ENCODE results near the gene C5orf15.
"Not testable (repeated sequence)": the region's sequence is repeated elsewhere in the genome, so short reads cannot be mapped to it uniquely, and the experiment has no call there.

C5orf15 gene

DNA sequence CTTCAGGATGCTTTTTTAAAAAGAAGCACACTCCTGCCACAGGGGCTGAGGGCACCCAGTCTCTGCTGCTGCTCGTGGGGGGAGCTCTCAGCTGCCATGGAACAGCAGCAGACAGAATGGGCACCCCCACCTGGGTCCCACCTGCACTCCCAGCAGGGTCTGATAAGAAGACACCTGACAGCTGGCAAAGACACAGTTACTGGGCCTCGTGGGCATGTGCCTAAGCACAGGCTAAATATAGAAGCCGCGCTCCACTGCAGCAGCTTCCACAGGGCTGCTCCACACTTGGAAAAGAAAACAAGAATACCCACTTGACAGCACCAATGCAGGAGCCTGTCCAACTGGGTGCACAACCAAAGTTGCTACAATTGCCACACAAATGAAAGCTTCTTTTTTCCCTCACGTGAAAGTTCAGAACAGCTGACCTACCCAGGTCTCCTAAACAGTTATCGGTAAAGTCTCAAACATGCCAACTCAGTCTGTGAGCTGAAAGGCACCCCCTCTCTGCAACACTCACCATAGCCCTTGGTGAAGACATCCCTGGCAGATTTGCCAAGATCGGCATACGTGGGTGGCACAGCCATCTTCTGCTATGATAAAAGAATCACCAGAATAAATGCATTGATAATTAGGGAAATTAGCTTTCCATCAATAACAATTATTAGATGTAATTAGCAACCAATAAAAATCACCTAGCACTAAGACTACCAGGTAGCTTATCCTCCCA is 24.2 kb upstream of the C5orf15 start:
- Histone ChIP-seq H3K27me3 (replicated peaks; ENCODE audit: control insufficient read depth, insufficient read depth, low read length) (no peaks in the 10 kb centered on the region), H3K36me3 (ENCODE audit: control insufficient read depth, insufficient read depth, low read length, severe bottlenecking) (peaks cover 37% of the 10 kb centered on the region), H3K9ac (ENCODE audit: low read length) (no peak overlapping the region), H3K4me1 (ENCODE audit: control insufficient read depth, insufficient read depth, low read length) (peaks cover 46% of the 10 kb centered on the region), H3K9me3 (ENCODE audit: control insufficient read depth, low read length) (no peaks in the 10 kb centered on the region), H3K4me3 (ENCODE audit: low read length) (no peak overlapping the region)
- no peak for DNase-seq (ENCODE audit: low read depth)

DNA sequence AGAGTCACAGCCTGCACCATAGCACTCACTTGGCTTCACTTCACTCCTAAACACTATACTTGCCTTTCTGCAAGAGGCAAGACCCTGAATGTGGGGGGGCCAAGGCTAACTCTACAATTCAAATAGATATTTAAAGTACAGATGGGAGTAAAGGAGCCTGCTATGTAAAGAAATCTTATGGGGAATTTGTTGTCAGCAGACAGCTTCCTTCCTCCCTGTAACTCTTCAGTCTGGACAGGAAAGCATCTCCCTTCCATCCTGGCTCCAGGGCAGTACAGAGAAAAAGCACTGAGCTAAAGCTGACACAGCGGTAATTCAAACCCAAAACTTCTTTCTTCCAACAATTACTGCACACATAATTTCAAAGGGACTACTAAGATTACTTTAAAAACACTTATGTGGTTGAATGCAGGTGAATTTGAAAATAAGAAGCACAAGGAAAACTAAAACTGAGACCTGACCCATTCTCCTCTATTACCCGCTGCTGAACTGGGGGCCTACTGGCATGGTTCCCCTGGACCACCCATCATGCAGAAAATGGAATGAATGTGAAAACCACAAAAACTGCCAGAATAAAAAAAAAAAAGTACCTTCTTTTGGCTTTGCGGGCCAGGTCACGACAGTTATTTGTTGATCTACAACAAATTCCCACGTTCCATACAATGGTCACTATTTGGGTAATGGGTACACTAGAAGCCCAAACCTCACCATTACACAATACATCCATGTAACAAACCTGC is 22.9 kb upstream of the C5orf15 start:
- H3K9me3 ChIP-seq (ENCODE audit: control insufficient read depth, low read length) = no peaks in the 10 kb centered on the region
- no peak overlapping the region for H3K4me3 ChIP-seq (ENCODE audit: low read length)
- H3K9ac ChIP-seq (ENCODE audit: low read length) = no peak overlapping the region
- H3K4me1 ChIP-seq (ENCODE audit: control insufficient read depth, insufficient read depth, low read length) = peaks cover 42% of the 10 kb centered on the region
- peaks cover 50% of the 10 kb centered on the region for H3K36me3 ChIP-seq (ENCODE audit: control insufficient read depth, insufficient read depth, low read length, severe bottlenecking)
- no peaks in the 10 kb centered on the region for H3K27me3 ChIP-seq (replicated peaks; ENCODE audit: control insufficient read depth, insufficient read depth, low read length)
- DNase-seq (ENCODE audit: low read depth) = no peak

DNA sequence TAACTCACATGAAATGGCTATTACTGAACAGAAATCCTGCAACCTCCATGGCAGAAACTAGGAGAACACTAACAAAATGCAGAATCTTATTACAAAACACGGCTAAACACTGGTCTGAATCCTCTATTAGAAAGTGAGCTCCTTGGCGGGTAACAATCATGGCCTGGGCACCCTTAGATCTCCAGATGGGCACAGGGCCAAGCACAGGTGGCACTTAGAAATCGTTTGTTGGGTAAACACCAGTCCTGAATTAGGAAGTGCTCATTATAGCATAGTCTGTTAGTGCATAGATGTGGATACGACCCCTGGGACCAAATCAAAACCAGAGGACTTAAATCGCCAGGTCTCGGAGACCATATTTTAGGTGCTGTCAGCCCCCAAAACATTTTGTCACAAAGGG is 22.0 kb upstream of the C5orf15 start:
- Histone ChIP-seq H3K4me3 (ENCODE audit: low read length) (no peak overlapping the region), H3K27me3 (replicated peaks; ENCODE audit: control insufficient read depth, insufficient read depth, low read length) (no peaks in the 10 kb centered on the region), H3K9ac (ENCODE audit: low read length) (no peak overlapping the region), H3K9me3 (ENCODE audit: control insufficient read depth, low read length) (no peaks in the 10 kb centered on the region), H3K4me1 (ENCODE audit: control insufficient read depth, insufficient read depth, low read length) (peaks cover 40% of the 10 kb centered on the region), H3K36me3 (ENCODE audit: control insufficient read depth, insufficient read depth, low read length, severe bottlenecking) (peaks cover 59% of the 10 kb centered on the region)
- DNase-seq (ENCODE audit: low read depth) = no peak

DNA sequence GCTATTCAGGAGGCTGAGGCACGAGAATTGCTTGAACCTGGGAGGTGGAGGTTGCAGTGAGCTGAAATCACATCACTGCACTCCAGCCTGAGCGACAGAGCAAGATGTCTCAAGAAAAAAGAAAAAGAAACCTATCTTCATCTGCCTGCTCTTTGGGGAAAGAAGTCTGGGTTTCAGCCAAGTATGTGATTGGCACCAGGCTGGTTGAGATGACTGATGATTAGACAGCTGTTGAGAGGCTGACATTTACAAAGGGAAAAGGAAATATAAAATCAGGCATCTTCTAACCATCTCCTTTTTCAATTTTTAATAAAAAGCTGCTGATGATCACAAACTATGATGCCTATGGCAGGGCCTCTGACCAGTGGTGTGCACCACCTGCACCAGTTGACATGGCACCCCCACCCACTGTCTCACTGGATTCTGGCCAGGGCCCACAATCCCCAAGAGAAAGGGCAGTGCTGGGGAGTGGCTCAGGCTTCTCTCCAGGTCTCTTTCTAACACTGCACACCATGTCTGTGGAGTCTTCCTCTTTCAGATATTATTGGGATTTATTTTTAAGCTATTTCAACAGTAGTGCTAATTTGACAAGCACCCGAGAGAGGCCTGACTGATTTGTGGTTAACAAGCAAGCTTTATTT is 17.2 kb upstream of the C5orf15 start:
- Histone ChIP-seq H3K4me1 (ENCODE audit: control insufficient read depth, insufficient read depth, low read length) (peaks cover 15% of the 10 kb centered on the region), H3K9me3 (ENCODE audit: control insufficient read depth, low read length) (no peaks in the 10 kb centered on the region), H3K4me3 (ENCODE audit: low read length) (no peak overlapping the region), H3K9ac (ENCODE audit: low read length) (no peak overlapping the region), H3K27me3 (replicated peaks; ENCODE audit: control insufficient read depth, insufficient read depth, low read length) (no peaks in the 10 kb centered on the region), H3K36me3 (ENCODE audit: control insufficient read depth, insufficient read depth, low read length, severe bottlenecking) (peaks cover 90% of the 10 kb centered on the region)
- DNase-seq (ENCODE audit: low read depth) = no peak

DNA sequence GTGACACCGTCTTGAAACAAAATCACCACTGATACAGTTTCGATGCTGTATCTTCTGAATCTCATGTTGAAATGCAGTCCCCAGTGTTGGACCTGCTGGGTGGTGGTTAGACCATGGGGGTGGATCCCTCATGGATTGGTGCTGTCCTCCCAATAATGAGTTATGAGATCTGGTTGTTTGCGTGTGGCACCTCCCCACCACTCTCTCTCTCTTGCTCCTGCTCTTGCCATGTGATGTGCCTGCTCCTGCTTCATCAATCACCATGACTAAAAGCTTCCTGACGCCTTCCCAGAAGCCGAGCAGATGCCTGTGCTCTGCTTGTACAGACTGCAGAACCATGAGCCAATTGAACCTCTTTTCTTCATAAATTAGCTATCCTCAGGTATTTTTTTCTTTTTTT is 15.2 kb upstream of the C5orf15 start:
- Histone ChIP-seq H3K9me3 (ENCODE audit: control insufficient read depth, low read length) (no peaks in the 10 kb centered on the region), H3K27me3 (replicated peaks; ENCODE audit: control insufficient read depth, insufficient read depth, low read length) (no peaks in the 10 kb centered on the region), H3K36me3 (ENCODE audit: control insufficient read depth, insufficient read depth, low read length, severe bottlenecking) (peaks cover 80% of the 10 kb centered on the region), H3K9ac (ENCODE audit: low read length) (no peak overlapping the region), H3K4me1 (ENCODE audit: control insufficient read depth, insufficient read depth, low read length) (peaks cover 15% of the 10 kb centered on the region), H3K4me3 (ENCODE audit: low read length) (no peak overlapping the region)
- DNase-seq (ENCODE audit: low read depth) = no peak

DNA sequence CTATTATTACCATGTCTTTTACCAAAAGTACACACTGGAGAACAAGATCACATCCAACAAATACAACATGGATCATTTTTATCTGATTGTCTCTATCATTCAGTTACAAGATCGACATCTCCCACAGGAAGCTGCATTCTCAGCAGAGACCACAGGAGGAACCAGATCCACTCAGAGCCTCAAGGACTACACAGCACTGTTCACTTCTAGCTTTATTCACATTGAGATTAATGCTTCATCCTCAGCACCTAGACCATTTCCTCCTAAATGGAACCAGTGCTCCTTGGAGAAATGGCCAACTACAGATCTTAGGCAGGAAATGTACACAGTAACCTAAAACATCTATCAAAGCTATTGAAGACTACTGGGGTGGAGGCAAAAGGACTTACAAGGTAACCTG is 13.3 kb upstream of the C5orf15 start:
- Histone ChIP-seq H3K36me3 (ENCODE audit: control insufficient read depth, insufficient read depth, low read length, severe bottlenecking) (peaks cover 73% of the 10 kb centered on the region), H3K4me3 (ENCODE audit: low read length) (no peak overlapping the region), H3K9me3 (ENCODE audit: control insufficient read depth, low read length) (no peaks in the 10 kb centered on the region), H3K4me1 (ENCODE audit: control insufficient read depth, insufficient read depth, low read length) (peaks cover 28% of the 10 kb centered on the region), H3K9ac (ENCODE audit: low read length) (no peak overlapping the region), H3K27me3 (replicated peaks; ENCODE audit: control insufficient read depth, insufficient read depth, low read length) (no peaks in the 10 kb centered on the region)
- no peak for DNase-seq (ENCODE audit: low read depth)

DNA sequence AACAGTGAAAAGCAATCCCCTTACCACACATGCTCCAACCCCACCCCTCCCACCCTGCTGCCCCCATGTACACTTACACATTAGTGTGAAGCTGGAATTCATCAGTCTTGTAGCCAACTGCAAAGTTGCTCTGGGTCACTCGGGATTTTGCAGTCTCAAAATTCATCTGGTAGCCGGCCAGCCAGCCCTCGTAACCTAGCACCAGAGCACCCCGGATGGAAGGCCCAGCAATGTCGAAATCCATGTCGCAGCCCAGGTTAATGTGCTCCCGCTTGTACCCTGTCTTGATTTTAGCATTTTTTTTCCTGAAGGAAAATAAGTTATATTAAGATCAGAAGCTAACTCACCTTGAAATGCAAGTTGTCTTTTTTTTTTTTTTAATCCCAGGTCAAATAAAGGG is 12.2 kb upstream of the C5orf15 start:
- peaks cover 70% of the 10 kb centered on the region for H3K36me3 ChIP-seq (ENCODE audit: control insufficient read depth, insufficient read depth, low read length, severe bottlenecking)
- H3K4me1 ChIP-seq (ENCODE audit: control insufficient read depth, insufficient read depth, low read length) = peaks cover 23% of the 10 kb centered on the region
- DNase-seq (ENCODE audit: low read depth) = no peak
- no peak overlapping the region for H3K9ac ChIP-seq (ENCODE audit: low read length)
- H3K9me3 ChIP-seq (ENCODE audit: control insufficient read depth, low read length) = no peaks in the 10 kb centered on the region
- H3K27me3 ChIP-seq (replicated peaks; ENCODE audit: control insufficient read depth, insufficient read depth, low read length) = no peaks in the 10 kb centered on the region
- H3K4me3 ChIP-seq (ENCODE audit: low read length) = no peak overlapping the region

DNA sequence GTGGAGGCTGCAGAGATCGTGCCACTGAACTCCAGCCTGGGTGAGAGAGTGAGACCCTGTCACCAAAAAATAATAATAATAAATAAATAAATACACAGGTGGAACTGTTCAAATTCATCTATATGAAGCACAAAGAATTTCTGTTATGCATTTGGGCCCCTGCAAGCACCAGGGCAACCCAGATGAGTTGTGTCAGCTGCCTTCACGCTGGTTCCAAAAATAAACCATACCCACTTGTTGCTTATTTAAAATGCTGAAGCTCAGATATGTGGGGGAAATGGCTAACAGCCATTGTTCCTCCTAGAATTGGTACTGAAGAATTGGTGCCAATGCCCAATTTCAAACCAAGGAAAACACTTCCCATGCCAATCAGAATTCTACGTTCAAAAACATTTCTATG is 10.5 kb upstream of the C5orf15 start:
- DNase-seq (ENCODE audit: low read depth) = no peak
- H3K4me3 ChIP-seq (ENCODE audit: low read length) = no peak overlapping the region
- peaks cover 72% of the 10 kb centered on the region for H3K36me3 ChIP-seq (ENCODE audit: control insufficient read depth, insufficient read depth, low read length, severe bottlenecking)
- peaks cover 17% of the 10 kb centered on the region for H3K4me1 ChIP-seq (ENCODE audit: control insufficient read depth, insufficient read depth, low read length)
- H3K9ac ChIP-seq (ENCODE audit: low read length) = no peak overlapping the region
- no peaks in the 10 kb centered on the region for H3K9me3 ChIP-seq (ENCODE audit: control insufficient read depth, low read length)
- H3K27me3 ChIP-seq (replicated peaks; ENCODE audit: control insufficient read depth, insufficient read depth, low read length) = no peaks in the 10 kb centered on the region

DNA sequence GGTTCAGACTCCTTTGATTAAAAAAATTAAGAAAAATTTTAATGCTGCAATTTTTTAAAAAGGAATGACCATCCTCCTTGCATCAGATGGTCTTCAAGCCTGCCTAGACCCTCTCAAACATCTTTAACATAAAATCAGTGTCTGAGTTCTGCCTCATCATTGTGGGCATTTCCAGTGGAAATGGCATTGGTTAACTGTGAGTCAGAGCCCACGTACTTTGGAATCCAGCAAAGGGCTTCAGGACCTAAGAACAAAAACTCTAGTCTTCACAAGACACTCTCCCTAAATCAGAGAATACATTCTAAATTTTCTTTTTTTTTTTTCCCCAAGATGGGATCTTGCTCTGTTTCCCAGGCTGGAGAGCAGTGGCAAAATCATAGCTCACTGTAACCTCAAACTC is 9.4 kb upstream of the C5orf15 start:
- Histone ChIP-seq H3K9ac (ENCODE audit: low read length) (peak overlapping the region; percentile 61), H3K4me3 (ENCODE audit: low read length) (no peak overlapping the region), H3K27me3 (replicated peaks; ENCODE audit: control insufficient read depth, insufficient read depth, low read length) (no peaks in the 10 kb centered on the region), H3K9me3 (ENCODE audit: control insufficient read depth, low read length) (no peaks in the 10 kb centered on the region), H3K36me3 (ENCODE audit: control insufficient read depth, insufficient read depth, low read length, severe bottlenecking) (peaks cover 73% of the 10 kb centered on the region), H3K4me1 (ENCODE audit: control insufficient read depth, insufficient read depth, low read length) (peaks cover 28% of the 10 kb centered on the region)
- DNase-seq (ENCODE audit: low read depth) = peak; percentile 66

DNA sequence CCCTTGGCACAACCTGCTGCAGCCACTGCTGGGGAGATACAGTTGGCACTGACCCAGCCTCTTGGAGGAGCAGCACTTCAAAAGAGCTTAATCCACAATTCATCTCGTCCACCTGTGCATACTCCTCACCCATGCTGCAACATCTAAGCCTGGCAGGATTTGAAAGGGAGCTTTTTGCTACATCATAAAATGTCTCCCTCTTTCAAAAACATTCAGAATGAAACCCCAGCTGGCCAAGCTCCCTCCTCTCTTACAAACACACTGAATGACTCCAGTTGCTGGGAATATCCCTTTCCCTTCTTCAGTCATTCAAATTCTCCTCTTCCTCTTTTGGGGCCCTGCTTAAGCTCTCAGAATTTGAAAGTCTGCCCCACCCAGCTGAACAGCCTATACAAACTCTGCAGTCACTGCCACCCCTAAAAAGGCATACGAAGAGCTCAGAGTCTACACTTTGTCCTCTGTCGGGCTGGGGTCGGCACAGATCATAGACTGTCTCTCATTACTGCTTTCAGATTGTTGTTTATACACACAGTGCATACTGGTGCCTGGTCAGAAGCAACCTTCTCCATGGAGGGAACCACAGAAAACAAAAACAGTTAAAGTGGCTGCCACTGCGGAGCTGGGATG is 8.8 kb upstream of the C5orf15 start:
- Histone ChIP-seq H3K27me3 (replicated peaks; ENCODE audit: control insufficient read depth, insufficient read depth, low read length) (no peaks in the 10 kb centered on the region), H3K4me1 (ENCODE audit: control insufficient read depth, insufficient read depth, low read length) (peaks cover 30% of the 10 kb centered on the region), H3K9me3 (ENCODE audit: control insufficient read depth, low read length) (no peaks in the 10 kb centered on the region), H3K9ac (ENCODE audit: low read length) (peak overlapping the region; percentile 61), H3K4me3 (ENCODE audit: low read length) (no peak overlapping the region), H3K36me3 (ENCODE audit: control insufficient read depth, insufficient read depth, low read length, severe bottlenecking) (peaks cover 74% of the 10 kb centered on the region)
- DNase-seq (ENCODE audit: low read depth) = no peak

DNA sequence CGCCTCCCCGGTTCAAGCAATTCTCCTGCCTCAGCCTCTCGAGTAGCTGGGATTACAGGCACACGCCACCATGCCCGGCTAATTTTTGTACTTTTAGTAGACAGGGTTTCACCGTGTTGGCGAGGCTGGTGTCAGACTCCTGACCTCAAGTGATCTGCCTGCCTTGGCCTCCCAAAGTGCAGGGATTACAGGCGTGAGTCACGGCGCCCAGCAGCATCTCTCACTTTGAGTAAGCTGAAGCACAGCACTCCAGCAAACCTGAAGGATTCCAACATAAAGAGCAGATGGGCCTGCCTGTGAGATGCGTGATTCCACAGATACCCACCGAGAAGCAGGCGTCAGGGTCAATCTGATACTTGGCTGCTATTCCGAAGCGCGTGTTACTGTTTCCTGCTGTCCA is 7.1 kb upstream of the C5orf15 start:
- Histone ChIP-seq H3K4me1 (ENCODE audit: control insufficient read depth, insufficient read depth, low read length) (peaks cover 28% of the 10 kb centered on the region), H3K36me3 (ENCODE audit: control insufficient read depth, insufficient read depth, low read length, severe bottlenecking) (peaks cover 72% of the 10 kb centered on the region)
- not testable (repeated sequence) for H3K9ac ChIP-seq (ENCODE audit: low read length); H3K4me3 ChIP-seq (ENCODE audit: low read length); H3K27me3 ChIP-seq (replicated peaks; ENCODE audit: control insufficient read depth, insufficient read depth, low read length); DNase-seq (ENCODE audit: low read depth); H3K9me3 ChIP-seq (ENCODE audit: control insufficient read depth, low read length)
